Lower leg skin (tissue), 3 donors: ENCODE measurements around the gene PARK7.

Experiments
- CTCF ChIP-seq, 3 donors: fragments of 450-650 bp; IDR thresholded peaks; one replicate each; pipeline ENCODE4 v1.5.1; 2016; ENCODE audit warnings: antibody characterized with exemption in 3 of 3, mild to moderate bottlenecking in 3 of 3, moderate library complexity in 2 of 3
- POLR2A ChIP-seq, 2 donors: fragments of 450-650 bp; IDR thresholded peaks; one replicate each; pipeline ENCODE4 v1.6.1; 2016 to 2017; ENCODE audit warnings: antibody characterized with exemption in 2 of 2, mild to moderate bottlenecking in 1 of 2, moderate library complexity in 1 of 2

GRCh38 chr1:7993593-7994479 is 32.3 kb downstream of the PARK7 start:
- TF ChIP-seq POLR2A (IDR thresholded peaks at IDR 0.05) (no peak), CTCF (IDR thresholded peaks at IDR 0.05) (no peak)
